Mucosa of descending colon (tissue), 3 donors: Measurements from ENCODE around the gene H6PD. TPM values are rescaled to one million over a fixed set of nuclear protein-coding genes. Genes with fewer than 3 reads are reported as not detected.
A peak's percentile ranks its signal among the peaks of the same experiment; 100 is the strongest.

ENCODE experiments used
- ATAC-seq: fragments of 200-7000 bp; cut with Tn5 transposase; one replicate; pipeline ENCODE4 v1.9.1; 2020; ENCODE audit warnings: mild to moderate bottlenecking, moderate library complexity
- DNase-seq, 3 donors: peaks; one replicate each; pipeline ENCODE4 v3.0.0-alpha.2; 2020
- H3K36me3 ChIP-seq: fragments of 200-600 bp; one replicate; pipeline ENCODE4 v1.8.0; 2021; ENCODE audit warnings: low read depth, mild to moderate bottlenecking
- H3K4me1 ChIP-seq: fragments of 200-600 bp; one replicate; pipeline ENCODE4 v1.8.0; 2021; ENCODE audit warnings: low read depth, mild to moderate bottlenecking
- H3K4me3 ChIP-seq: fragments of 200-600 bp; one replicate; pipeline ENCODE4 v1.8.0; 2021; ENCODE audit warnings: mild to moderate bottlenecking
- H3K9me3 ChIP-seq: fragments of 200-600 bp; one replicate; pipeline ENCODE4 v1.8.0; 2021; ENCODE audit warnings: mild to moderate bottlenecking
- intact Hi-C, 2 donors: fragments of 100-400 bp; cut with DNase I in 1 of 2; cut with micrococcal nuclease in 1 of 2; formaldehyde crosslinking; loops; one replicate each; pipeline versions ENCODE4 v1.11.0 to v1.11.1; 2022; cut with DNase I, micrococcal nuclease
- total RNA-seq, 3 donors: library from RNA; stranded (reverse); fragmentation: NEBNext Ultra II Directional in 2 of 3; extraction: Animal tissue kit (Norgen Biotek cat#: 25700) in 2 of 3; gene quantifications; one replicate each; pipeline versions ENCODE4 v1.2.1 to v1.2.4, GENCODE V29; 2021 to 2023
- TF ChIP-seq, protein P1 (sequence below): fragments of 200-600 bp; IDR thresholded peaks from one replicate; pipeline ENCODE4 v1.8.0; 2022; ENCODE audit warnings: antibody characterized with exemption, mild to moderate bottlenecking
- donor health status: DM: no; HTN: no; CAD: no; lungs with moderate emphysema.
- donor health status: DM: no; HTN: no; CAD: no.
- donor health status: DM: no; HTN: yes; CAD: no.

The H6PD gene
- total RNA-seq, 3 donors from 2014 or later, result 27.6 to 35.3 (median 31.9) TPM

DNA sequence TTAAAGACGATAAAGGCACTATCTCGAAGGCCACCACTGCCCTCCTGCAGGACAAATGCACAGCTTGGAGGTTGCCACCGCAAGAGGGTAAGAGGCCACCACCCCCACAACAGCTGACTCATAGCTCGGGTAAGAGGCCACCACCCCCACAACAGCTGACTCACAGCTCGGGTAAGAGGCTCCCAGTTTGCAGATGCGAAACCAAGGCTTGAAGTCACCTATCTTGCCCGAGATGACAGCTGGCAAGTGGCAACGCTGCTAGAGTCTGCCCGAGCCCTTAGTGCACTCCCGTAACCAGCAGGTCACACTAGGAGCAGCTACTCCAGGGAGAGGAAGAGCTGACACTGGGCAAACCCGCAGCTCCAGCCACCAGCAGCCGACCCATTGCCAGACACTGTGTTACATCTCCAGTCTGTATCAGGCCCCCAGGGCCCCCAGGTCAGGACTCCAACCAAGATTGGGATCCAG lies 41.0 kb downstream of the H6PD start:
- TF ChIP-seq, protein P1, sequence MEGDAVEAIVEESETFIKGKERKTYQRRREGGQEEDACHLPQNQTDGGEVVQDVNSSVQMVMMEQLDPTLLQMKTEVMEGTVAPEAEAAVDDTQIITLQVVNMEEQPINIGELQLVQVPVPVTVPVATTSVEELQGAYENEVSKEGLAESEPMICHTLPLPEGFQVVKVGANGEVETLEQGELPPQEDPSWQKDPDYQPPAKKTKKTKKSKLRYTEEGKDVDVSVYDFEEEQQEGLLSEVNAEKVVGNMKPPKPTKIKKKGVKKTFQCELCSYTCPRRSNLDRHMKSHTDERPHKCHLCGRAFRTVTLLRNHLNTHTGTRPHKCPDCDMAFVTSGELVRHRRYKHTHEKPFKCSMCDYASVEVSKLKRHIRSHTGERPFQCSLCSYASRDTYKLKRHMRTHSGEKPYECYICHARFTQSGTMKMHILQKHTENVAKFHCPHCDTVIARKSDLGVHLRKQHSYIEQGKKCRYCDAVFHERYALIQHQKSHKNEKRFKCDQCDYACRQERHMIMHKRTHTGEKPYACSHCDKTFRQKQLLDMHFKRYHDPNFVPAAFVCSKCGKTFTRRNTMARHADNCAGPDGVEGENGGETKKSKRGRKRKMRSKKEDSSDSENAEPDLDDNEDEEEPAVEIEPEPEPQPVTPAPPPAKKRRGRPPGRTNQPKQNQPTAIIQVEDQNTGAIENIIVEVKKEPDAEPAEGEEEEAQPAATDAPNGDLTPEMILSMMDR, result no peak
- intact Hi-C loops, result no loop called here
- peaks cover 8% of the 10 kb centered on the region for H3K4me1 ChIP-seq
- no peak overlapping the region for H3K4me3 ChIP-seq
- no peaks in the 10 kb centered on the region for H3K36me3 ChIP-seq
- peak; percentile 59 for ATAC-seq
- peak; percentile 56 to 78 (median 57) for DNase-seq
- H3K9me3 ChIP-seq, result no peaks in the 10 kb centered on the region

DNA sequence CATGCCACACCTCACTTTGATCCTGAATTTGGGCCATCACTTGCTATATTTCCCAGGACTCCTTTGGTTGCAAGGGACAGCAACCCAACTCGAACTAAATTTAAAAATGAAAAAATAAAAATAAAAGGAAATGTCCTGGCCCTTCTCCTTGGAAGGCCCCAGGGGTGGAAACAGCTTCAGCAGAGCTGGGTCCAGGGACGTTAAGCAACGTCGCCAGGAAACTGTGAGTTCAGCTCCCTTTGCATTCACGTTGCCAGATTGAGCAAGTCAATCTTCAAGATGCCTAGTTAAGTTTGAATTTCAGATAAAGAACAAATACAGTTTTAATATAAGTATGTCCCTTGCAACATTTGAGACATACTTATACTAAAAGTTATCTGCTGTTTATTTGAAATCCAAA lies 43.5 kb downstream of the H6PD start:
- DNase-seq (peak in 1 of 3 donors; percentile 25), ATAC-seq (no peak)
- TF ChIP-seq, protein P1, result no peak
- H3K36me3 ChIP-seq, result no peaks in the 10 kb centered on the region
- H3K9me3 ChIP-seq, result no peaks in the 10 kb centered on the region
- H3K4me3 ChIP-seq, result no peak overlapping the region
- peaks cover 20% of the 10 kb centered on the region for H3K4me1 ChIP-seq
- intact Hi-C loops, result no loop called here

DNA sequence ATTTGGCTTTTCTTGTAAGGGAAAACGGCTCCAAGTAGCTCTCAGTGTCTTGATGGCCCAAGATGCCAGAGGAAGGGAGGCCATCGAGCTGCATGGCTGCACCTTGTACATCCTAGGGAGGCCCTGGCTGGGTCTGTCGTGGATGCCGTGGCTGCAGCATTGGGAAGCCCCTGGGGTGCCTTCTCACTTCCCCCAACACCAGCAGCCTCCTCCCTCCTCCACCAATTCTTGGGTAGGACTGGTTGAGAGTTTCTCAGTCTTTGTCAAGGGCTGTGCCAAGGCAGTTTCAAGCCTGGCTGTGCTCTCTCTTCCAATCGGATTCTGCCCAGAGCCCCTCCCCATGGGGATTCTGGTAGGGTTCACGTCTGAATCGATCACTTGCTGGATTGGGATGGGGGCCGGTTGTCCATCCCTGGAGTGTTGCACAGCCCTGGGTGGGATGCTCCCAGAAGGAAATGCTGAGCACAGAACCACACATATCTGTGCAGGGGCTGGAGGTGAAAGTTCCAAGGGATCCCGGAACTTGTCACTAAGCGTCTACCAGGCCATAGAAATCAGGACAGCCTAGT lies 44.1 kb downstream of the H6PD start:
- ATAC-seq (peak; percentile 1), DNase-seq (peak in 1 of 3 donors; percentile 44)
- H3K9me3 ChIP-seq, result no peaks in the 10 kb centered on the region
- peaks cover 20% of the 10 kb centered on the region for H3K4me1 ChIP-seq
- intact Hi-C loops, result no loop called here
- TF ChIP-seq, protein P1, result no peak
- H3K4me3 ChIP-seq, result no peak overlapping the region
- H3K36me3 ChIP-seq, result no peaks in the 10 kb centered on the region

DNA sequence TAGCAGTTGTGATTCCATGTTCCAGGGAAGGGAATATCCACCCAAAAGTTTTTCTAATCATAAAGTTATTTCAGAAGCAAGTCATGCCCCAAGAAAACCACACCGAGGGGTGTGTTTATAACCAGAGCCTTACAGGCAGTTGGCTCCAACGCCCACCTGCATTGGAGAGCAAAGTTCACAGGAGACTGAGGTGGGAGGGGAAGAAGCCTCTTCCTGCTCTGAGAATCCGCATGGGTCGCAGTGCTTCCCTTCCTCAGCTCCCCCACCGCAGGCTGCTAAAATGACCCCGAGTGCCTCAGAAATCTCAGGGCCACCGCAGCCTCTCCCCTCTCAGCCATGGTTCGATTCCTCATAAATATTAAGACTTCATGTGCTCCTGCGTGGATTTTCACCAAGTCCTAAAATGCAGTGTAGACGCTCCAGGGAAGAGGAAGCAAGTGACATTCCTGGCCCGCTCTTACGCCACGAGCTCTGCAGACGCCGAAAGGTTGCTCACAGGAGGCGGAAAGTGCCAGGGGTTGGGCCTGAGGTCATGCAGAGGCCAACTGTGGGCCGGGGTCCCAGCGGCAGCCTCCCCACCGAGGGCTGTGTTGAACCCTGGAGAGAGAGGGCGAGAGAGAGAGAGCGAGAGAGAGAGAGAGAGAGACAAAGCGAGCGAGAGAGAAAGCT lies 44.7 kb downstream of the H6PD start:
- Histone ChIP-seq H3K36me3 (no peaks in the 10 kb centered on the region), H3K4me1 (peaks cover 20% of the 10 kb centered on the region), H3K9me3 (no peaks in the 10 kb centered on the region), H3K4me3 (no peak overlapping the region)
- DNase-seq (peak; percentile 76 to 88 (median 80)), ATAC-seq (peak; percentile 85)
- intact Hi-C loops, result no loop called here
- TF ChIP-seq, protein P1, result no peak

DNA sequence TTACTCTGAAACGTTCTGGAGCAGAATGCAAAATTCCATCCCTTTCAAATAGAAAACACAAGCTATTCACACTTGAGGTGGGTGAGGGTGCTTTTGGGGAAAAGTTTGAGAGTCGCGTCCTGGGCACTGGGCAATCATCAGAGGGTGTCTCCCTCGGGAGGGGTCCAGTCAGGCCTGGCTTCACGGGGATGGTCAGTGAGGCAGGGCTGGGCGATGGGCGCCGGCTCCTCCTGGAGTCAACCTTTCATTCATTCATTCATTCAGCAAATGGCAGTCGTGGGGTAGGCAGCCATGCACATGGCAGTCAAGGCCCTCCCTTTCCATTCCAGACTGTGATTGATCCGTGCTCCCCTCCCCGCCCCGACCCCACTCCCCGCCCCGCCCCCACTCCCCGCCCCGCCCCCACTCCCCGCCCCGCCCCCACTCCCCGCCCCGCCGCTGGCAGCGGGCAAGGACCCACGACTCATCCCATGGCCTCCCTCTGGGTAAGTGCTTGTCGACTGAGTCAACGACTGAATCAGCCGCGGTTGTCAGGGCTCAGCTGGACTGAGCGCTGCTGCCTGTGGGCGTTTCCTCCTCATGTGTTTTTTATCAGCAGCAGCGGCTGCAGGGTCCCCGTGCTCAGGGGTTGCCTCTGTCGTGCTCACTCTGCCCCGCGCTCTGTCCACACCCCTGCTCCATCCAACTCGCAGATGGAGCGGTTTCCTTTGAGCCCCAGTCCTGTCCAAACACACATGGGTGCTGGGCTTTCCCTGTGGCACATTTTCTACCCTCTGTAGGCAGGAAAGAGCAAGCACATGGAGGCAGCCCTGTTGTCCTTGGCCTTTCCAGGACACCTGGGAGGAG lies 45.7 kb downstream of the H6PD start:
- peak; percentile 56 to 84 (median 67) for DNase-seq
- ATAC-seq, result peak; percentile 70
- intact Hi-C loops, result loop anchor here (10.0 kb wide), 2 partner anchors 175 to 205 kb away; no protein-coding TSS in a partner anchor
- no peak overlapping the region for H3K4me3 ChIP-seq
- TF ChIP-seq, protein P1, result no peak
- H3K9me3 ChIP-seq, result no peaks in the 10 kb centered on the region
- H3K36me3 ChIP-seq, result no peaks in the 10 kb centered on the region
- H3K4me1 ChIP-seq, result peaks cover 20% of the 10 kb centered on the region
